ENCODE results near the gene KIF13A. TPM values are rescaled to one million over a fixed set of nuclear protein-coding genes. Genes with fewer than 3 reads are reported as not detected.

The KIF13A gene
- total and polyA plus RNA-seq, 9 of the 15 experiments (the other 6 are each of a cell fraction or from before 2014, with no cell fraction given) = 3.6 to 44.3 (median 29.7) TPM

DNA sequence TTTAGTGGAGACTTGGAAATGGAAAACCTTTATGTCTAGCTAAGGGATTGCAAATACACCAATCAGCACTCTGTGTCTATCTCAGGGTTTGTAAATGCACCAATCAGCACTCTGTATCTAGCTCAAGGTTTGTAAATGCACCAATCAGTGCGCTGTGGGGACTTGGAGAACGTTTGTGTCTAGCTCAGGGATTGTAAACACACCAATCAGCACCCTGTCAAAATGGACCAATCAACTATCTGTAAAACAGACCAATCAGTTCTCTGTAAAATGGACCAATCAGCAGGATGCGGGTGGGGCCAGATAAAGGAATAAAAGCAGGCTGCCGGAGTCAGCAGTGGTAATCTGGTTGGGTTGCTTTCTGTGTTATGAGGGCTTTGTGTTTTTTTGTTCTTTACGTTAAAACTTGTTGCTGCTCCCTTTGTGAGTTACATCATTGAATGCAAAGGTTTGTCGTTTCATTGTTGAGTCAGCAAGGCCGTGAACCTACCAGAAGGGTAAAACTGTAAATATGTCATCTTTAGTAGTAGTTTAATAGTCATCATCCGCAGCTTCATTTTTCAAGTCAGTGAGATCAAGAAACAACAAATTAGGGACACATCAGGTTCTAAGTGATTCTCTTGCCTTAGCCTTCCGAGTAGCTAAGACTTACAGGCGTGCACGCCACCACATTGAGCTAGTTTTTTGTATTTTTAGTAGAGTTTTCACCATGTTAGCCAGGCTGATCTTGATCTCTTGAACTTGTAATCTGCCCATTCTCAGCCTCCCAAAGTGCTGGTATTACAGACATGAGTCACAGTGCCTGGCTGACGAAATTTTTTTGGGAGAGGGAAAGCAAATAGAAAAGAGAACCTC, 258.0 kb downstream of the KIF13A start (continued):
- TF ChIP-seq, protein P1, sequence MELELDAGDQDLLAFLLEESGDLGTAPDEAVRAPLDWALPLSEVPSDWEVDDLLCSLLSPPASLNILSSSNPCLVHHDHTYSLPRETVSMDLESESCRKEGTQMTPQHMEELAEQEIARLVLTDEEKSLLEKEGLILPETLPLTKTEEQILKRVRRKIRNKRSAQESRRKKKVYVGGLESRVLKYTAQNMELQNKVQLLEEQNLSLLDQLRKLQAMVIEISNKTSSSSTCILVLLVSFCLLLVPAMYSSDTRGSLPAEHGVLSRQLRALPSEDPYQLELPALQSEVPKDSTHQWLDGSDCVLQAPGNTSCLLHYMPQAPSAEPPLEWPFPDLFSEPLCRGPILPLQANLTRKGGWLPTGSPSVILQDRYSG (tag; conservative IDR thresholded peaks at IDR 0.05; ENCODE audit: low read depth) = no peak
- no peak for TF ChIP-seq JUNB (CRISPR knock-in tag; conservative IDR thresholded peaks at IDR 0.05)
- no peak for TF ChIP-seq PYGO2 (tag; IDR thresholded peaks at IDR 0.05)
- no peak for TF ChIP-seq FIP1L1 (IDR thresholded peaks at IDR 0.05; ENCODE audit: low read depth, low read length, poor library complexity, severe bottlenecking)
- no peak for TF ChIP-seq ZNF140 (CRISPR knock-in tag; IDR thresholded peaks at IDR 0.05)
- no peak for TF ChIP-seq PHF8 (IDR thresholded peaks at IDR 0.05; ENCODE audit: borderline replicate concordance, low read length)
- TF ChIP-seq PHTF2 (CRISPR knock-in tag; IDR thresholded peaks at IDR 0.05) = no peak
- TF ChIP-seq, protein P2, sequence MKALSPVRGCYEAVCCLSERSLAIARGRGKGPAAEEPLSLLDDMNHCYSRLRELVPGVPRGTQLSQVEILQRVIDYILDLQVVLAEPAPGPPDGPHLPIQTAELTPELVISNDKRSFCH (CRISPR knock-in tag; IDR thresholded peaks at IDR 0.05) = no peak
- TF ChIP-seq, protein P2 (tag; IDR thresholded peaks at IDR 0.05) = no peak
- no peak for TF ChIP-seq PHB (CRISPR knock-in tag; IDR thresholded peaks at IDR 0.05)
- TF ChIP-seq, protein P3, sequence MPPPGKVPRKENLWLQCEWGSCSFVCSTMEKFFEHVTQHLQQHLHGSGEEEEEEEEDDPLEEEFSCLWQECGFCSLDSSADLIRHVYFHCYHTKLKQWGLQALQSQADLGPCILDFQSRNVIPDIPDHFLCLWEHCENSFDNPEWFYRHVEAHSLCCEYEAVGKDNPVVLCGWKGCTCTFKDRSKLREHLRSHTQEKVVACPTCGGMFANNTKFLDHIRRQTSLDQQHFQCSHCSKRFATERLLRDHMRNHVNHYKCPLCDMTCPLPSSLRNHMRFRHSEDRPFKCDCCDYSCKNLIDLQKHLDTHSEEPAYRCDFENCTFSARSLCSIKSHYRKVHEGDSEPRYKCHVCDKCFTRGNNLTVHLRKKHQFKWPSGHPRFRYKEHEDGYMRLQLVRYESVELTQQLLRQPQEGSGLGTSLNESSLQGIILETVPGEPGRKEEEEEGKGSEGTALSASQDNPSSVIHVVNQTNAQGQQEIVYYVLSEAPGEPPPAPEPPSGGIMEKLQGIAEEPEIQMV (tag; conservative IDR thresholded peaks at IDR 0.05; ENCODE audit: low read depth) = no peak
- no peak for TF ChIP-seq HSF4 (CRISPR knock-in tag; IDR thresholded peaks at IDR 0.05; ENCODE audit: borderline replicate concordance)
- TF ChIP-seq ZNF121 (CRISPR knock-in tag; conservative IDR thresholded peaks at IDR 0.05) = no peak
- 0 out of 4 replicates have a peak, but pooled peaks of 1 of the 2 experiments have one; percentile 16 for TF ChIP-seq NRF1 (conservative IDR thresholded peaks at IDR 0.05 in 1 of 2, IDR thresholded peaks at IDR 0.05 in 1 of 2)
- TF ChIP-seq, protein P4, sequence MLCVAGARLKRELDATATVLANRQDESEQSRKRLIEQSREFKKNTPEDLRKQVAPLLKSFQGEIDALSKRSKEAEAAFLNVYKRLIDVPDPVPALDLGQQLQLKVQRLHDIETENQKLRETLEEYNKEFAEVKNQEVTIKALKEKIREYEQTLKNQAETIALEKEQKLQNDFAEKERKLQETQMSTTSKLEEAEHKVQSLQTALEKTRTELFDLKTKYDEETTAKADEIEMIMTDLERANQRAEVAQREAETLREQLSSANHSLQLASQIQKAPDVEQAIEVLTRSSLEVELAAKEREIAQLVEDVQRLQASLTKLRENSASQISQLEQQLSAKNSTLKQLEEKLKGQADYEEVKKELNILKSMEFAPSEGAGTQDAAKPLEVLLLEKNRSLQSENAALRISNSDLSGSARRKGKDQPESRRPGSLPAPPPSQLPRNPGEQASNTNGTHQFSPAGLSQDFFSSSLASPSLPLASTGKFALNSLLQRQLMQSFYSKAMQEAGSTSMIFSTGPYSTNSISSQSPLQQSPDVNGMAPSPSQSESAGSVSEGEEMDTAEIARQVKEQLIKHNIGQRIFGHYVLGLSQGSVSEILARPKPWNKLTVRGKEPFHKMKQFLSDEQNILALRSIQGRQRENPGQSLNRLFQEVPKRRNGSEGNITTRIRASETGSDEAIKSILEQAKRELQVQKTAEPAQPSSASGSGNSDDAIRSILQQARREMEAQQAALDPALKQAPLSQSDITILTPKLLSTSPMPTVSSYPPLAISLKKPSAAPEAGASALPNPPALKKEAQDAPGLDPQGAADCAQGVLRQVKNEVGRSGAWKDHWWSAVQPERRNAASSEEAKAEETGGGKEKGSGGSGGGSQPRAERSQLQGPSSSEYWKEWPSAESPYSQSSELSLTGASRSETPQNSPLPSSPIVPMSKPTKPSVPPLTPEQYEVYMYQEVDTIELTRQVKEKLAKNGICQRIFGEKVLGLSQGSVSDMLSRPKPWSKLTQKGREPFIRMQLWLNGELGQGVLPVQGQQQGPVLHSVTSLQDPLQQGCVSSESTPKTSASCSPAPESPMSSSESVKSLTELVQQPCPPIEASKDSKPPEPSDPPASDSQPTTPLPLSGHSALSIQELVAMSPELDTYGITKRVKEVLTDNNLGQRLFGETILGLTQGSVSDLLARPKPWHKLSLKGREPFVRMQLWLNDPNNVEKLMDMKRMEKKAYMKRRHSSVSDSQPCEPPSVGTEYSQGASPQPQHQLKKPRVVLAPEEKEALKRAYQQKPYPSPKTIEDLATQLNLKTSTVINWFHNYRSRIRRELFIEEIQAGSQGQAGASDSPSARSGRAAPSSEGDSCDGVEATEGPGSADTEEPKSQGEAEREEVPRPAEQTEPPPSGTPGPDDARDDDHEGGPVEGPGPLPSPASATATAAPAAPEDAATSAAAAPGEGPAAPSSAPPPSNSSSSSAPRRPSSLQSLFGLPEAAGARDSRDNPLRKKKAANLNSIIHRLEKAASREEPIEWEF (CRISPR knock-in tag; IDR thresholded peaks at IDR 0.05) = no peak
- TF ChIP-seq, protein P5, sequence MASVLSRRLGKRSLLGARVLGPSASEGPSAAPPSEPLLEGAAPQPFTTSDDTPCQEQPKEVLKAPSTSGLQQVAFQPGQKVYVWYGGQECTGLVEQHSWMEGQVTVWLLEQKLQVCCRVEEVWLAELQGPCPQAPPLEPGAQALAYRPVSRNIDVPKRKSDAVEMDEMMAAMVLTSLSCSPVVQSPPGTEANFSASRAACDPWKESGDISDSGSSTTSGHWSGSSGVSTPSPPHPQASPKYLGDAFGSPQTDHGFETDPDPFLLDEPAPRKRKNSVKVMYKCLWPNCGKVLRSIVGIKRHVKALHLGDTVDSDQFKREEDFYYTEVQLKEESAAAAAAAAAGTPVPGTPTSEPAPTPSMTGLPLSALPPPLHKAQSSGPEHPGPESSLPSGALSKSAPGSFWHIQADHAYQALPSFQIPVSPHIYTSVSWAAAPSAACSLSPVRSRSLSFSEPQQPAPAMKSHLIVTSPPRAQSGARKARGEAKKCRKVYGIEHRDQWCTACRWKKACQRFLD (CRISPR knock-in tag; IDR thresholded peaks at IDR 0.05) = no peak
- no peak for TF ChIP-seq NFRKB (IDR thresholded peaks at IDR 0.05; ENCODE audit: low read depth)
